ENCODE data around the gene CETP.

CETP gene

GRCh38 chr16:56956756-56957155 is 5.0 kb upstream of the CETP start:
- Histone ChIP-seq H3K4me1 (ENCODE audit: insufficient read depth, poor library complexity, severe bottlenecking) (no peaks in the 10 kb centered on the region), H3K36me3 (ENCODE audit: low read depth) (no peaks in the 10 kb centered on the region), H3K27ac (ENCODE audit: poor library complexity, severe bottlenecking) (no peak overlapping the region), H3K27me3 (ENCODE audit: insufficient read depth, poor library complexity, severe bottlenecking) (no peaks in the 10 kb centered on the region), H3K4me3 (ENCODE audit: severe bottlenecking) (no peak overlapping the region), H3K9me3 (ENCODE audit: severe bottlenecking) (no peaks in the 10 kb centered on the region)
- DNase-seq (ENCODE audit: low spot score) = no peak
- no peak for TF ChIP-seq CTCF (IDR thresholded peaks at IDR 0.05; ENCODE audit: poor library complexity, severe bottlenecking)
- ATAC-seq (ENCODE audit: low read depth) = no peak

DNA sequence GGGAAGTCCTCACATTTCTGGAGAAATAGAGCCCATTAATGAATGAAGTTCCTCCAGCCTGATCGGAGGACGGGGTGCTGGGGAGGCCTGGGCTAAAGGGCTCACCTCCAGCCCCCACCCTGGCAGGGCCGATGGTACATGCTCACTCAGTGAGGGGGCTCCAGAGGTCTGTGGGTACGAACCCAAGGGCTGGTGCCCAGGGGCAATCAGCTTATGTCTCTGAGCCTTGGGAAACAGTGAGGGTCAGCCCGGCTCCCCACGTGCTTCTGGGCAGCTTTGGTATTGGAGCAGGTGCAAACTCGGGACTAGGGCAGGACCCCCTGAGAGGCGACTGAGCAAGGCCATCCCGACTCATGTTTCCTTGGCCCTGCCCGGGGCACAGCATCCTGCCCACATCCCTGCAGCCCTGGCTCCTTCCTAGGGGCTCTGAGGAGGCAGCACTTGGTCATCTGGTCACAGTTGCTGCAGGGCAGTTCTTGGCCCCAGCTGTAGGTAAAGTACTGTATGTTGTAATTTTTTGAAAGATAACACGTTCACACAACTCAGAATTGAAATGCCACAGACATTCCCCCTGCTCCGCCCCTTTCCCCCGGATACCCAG is 969 bp upstream of the CETP start:
- peak; percentile 24; the same call in 1 of the 3 replicates for ATAC-seq (ENCODE audit: low read depth)
- Histone ChIP-seq H3K36me3 (ENCODE audit: low read depth) (no peaks in the 10 kb centered on the region), H3K27ac (ENCODE audit: poor library complexity, severe bottlenecking) (no peak overlapping the region), H3K4me1 (ENCODE audit: insufficient read depth, poor library complexity, severe bottlenecking) (peaks cover 8% of the 10 kb centered on the region), H3K27me3 (ENCODE audit: insufficient read depth, poor library complexity, severe bottlenecking) (no peaks in the 10 kb centered on the region), H3K9me3 (ENCODE audit: severe bottlenecking) (peaks cover 3% of the 10 kb centered on the region), H3K4me3 (ENCODE audit: severe bottlenecking) (no peak overlapping the region)
- DNase-seq (ENCODE audit: low spot score) = no peak
- TF ChIP-seq CTCF (IDR thresholded peaks at IDR 0.05; ENCODE audit: poor library complexity, severe bottlenecking) = no peak

- Histone ChIP-seq H3K4me1 (ENCODE audit: insufficient read depth, poor library complexity, severe bottlenecking) (peaks cover 8% of the 10 kb centered on the region), H3K27me3 (ENCODE audit: insufficient read depth, poor library complexity, severe bottlenecking) (no peaks in the 10 kb centered on the region), H3K27ac (ENCODE audit: poor library complexity, severe bottlenecking) (no peak overlapping the region), H3K4me3 (ENCODE audit: severe bottlenecking) (no peak overlapping the region), H3K36me3 (ENCODE audit: low read depth) (no peaks in the 10 kb centered on the region), H3K9me3 (ENCODE audit: severe bottlenecking) (peaks cover 3% of the 10 kb centered on the region)
- DNase-seq (ENCODE audit: low spot score) = no peak
- ATAC-seq (ENCODE audit: low read depth) = no peak
- no peak for TF ChIP-seq CTCF (IDR thresholded peaks at IDR 0.05; ENCODE audit: poor library complexity, severe bottlenecking)
Measured at GRCh38 chr16:56961386-56961785, 364 bp upstream of the CETP start.

- Histone ChIP-seq H3K4me1 (ENCODE audit: insufficient read depth, poor library complexity, severe bottlenecking) (peaks cover 8% of the 10 kb centered on the region), H3K27ac (ENCODE audit: poor library complexity, severe bottlenecking) (no peak overlapping the region), H3K27me3 (ENCODE audit: insufficient read depth, poor library complexity, severe bottlenecking) (no peaks in the 10 kb centered on the region), H3K9me3 (ENCODE audit: severe bottlenecking) (peaks cover 3% of the 10 kb centered on the region), H3K4me3 (ENCODE audit: severe bottlenecking) (no peak overlapping the region), H3K36me3 (ENCODE audit: low read depth) (no peaks in the 10 kb centered on the region)
- no peak for DNase-seq (ENCODE audit: low spot score)
- peak; percentile 64 for TF ChIP-seq CTCF (IDR thresholded peaks at IDR 0.05; ENCODE audit: poor library complexity, severe bottlenecking)
- peak; percentile 72 for ATAC-seq (ENCODE audit: low read depth)
Measured at GRCh38 chr16:56964243-56965148, 2.7 kb downstream of the CETP start.

All from RWPE2 (cell line).